Natural killer cell (primary cell): Measurements from ENCODE around the gene B3GNT7. TPM values are rescaled to one million over a fixed set of nuclear protein-coding genes. Genes with fewer than 3 reads are reported as not detected.
A peak's percentile ranks its signal among the peaks of the same experiment; 100 is the strongest.

ENCODE experiments used
- ATAC-seq, 3 donors: fragments of 150-1000 bp in 2 of 3; fragments of 200-7000 bp in 1 of 3; cut with Tn5 transposase; 1 replicate in 1 of 3; 2 replicates in 2 of 3; pipeline ENCODE4 v1.10.0; 2021; ENCODE audit warnings: mild to moderate bottlenecking in 2 of 3, moderate library complexity in 2 of 3
- DNase-seq, 2 donors: peaks; one replicate each; pipeline versions ENCODE4 v3.0.0 to v3.0.0-alpha.2; 2013 to 2021; ENCODE audit warnings: mixed read lengths in 1 of 2
- H3K27ac ChIP-seq: one replicate; pipeline ENCODE4 v1.5.1; 2013; ENCODE audit warnings: mild to moderate bottlenecking, low read length
- H3K27me3 ChIP-seq: one replicate; pipeline ENCODE4 v1.6.1; 2013; ENCODE audit warnings: low read length; ENCODE audit not compliant: control insufficient read depth, insufficient read depth
- H3K36me3 ChIP-seq: one replicate; pipeline ENCODE4 v1.6.1; 2013; ENCODE audit warnings: low read length; ENCODE audit not compliant: control insufficient read depth, insufficient read depth
- H3K4me1 ChIP-seq: one replicate; pipeline ENCODE4 v1.6.1; 2013; ENCODE audit warnings: low read length; ENCODE audit not compliant: control insufficient read depth, insufficient read depth
- H3K4me3 ChIP-seq: one replicate; pipeline ENCODE4 v1.5.1; 2013; ENCODE audit warnings: low read length
- H3K9me3 ChIP-seq: one replicate; pipeline ENCODE4 v1.6.1; 2013; ENCODE audit warnings: low read length; ENCODE audit not compliant: control insufficient read depth, insufficient read depth
- H3K27ac Mint-ChIP-seq, 2 donors: one replicate each; pipeline ENCODE4 v1.8.0; 2022; ENCODE audit warnings: mild to moderate bottlenecking in 2 of 2, mixed read lengths in 2 of 2, moderate library complexity in 1 of 2
- H3K27me3 Mint-ChIP-seq, 2 donors: one replicate each; pipeline ENCODE4 v1.8.0; 2022; ENCODE audit warnings: low read depth in 2 of 2, mixed read lengths in 2 of 2
- H3K36me3 Mint-ChIP-seq: one replicate; pipeline ENCODE4 v1.8.0; 2022; ENCODE audit warnings: mixed read lengths
- H3K4me1 Mint-ChIP-seq, 2 donors: one replicate each; pipeline ENCODE4 v1.8.0; 2022; ENCODE audit warnings: mixed read lengths in 2 of 2
- H3K4me3 Mint-ChIP-seq: one replicate; pipeline ENCODE4 v1.8.0; 2022; ENCODE audit warnings: mild to moderate bottlenecking, moderate library complexity, mixed read lengths
- H3K9me3 Mint-ChIP-seq, 2 donors: one replicate each; pipeline ENCODE4 v1.8.0; 2022; ENCODE audit warnings: mixed read lengths in 2 of 2
- WGBS: methylation state at CpG from one replicate; pipeline ENCODE4 v1.1.7; 2013; ENCODE audit warnings: missing lambda C conversion rate; ENCODE audit not compliant: insufficient coverage; 5-methylcytosine and 5-hydroxymethylcytosine counted together
- intact Hi-C: fragments of 100-400 bp; cut with micrococcal nuclease; formaldehyde crosslinking; loops from one replicate; pipeline ENCODE4 v1.14.2; 2022
- total RNA-seq, 4 donors: library from RNA; stranded (reverse); fragments of 120-200 nt in 1 of 4; gene quantifications; one replicate each; pipeline versions ENCODE4 v1.2.3 to v1.2.4, GENCODE V29; 2013 to 2022
- TF ChIP-seq, protein P1 (sequence below): fragments of 200-600 bp; IDR thresholded peaks from one replicate; pipeline ENCODE4 v1.8.0; 2022; ENCODE audit warnings: antibody characterized with exemption

B3GNT7 gene
- total RNA-seq, 3 donors from 2014 or later (not counting 1 experiment from before 2014, with no cell fraction given) = 87.5 to 151 (median 113) TPM

DNA sequence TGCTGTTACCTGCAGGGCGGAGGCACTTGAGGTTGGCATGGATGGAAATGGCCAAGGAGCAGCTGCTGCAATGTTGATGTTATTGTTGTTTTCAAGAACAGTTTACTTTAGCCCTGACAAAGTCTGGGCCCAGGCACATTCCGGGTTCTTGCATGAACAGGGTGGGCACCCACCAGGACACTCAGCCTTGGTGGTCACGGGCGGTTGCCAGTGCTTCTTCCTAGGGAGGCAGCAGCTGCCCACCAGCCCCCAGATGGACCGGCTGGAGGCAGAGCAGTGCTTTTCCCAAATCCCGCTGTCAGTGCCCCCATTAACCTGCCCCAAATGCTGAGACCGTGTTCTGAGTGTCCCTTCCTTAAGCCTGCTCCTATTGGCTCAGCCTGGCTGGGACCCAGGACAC is 38.5 kb upstream of the B3GNT7 start:
- H3K27me3 ChIP-seq = no peaks in the 10 kb centered on the region
- TF ChIP-seq, protein P1, sequence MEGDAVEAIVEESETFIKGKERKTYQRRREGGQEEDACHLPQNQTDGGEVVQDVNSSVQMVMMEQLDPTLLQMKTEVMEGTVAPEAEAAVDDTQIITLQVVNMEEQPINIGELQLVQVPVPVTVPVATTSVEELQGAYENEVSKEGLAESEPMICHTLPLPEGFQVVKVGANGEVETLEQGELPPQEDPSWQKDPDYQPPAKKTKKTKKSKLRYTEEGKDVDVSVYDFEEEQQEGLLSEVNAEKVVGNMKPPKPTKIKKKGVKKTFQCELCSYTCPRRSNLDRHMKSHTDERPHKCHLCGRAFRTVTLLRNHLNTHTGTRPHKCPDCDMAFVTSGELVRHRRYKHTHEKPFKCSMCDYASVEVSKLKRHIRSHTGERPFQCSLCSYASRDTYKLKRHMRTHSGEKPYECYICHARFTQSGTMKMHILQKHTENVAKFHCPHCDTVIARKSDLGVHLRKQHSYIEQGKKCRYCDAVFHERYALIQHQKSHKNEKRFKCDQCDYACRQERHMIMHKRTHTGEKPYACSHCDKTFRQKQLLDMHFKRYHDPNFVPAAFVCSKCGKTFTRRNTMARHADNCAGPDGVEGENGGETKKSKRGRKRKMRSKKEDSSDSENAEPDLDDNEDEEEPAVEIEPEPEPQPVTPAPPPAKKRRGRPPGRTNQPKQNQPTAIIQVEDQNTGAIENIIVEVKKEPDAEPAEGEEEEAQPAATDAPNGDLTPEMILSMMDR = no peak
- no peaks in the 10 kb centered on the region for H3K36me3 Mint-ChIP-seq
- no peak overlapping the region for H3K4me3 ChIP-seq
- 93% methylated on average over 7 of the region's 7 CpGs for WGBS
- no peaks in the 10 kb centered on the region for H3K27me3 Mint-ChIP-seq
- no peak overlapping the region for H3K27ac ChIP-seq
- H3K9me3 ChIP-seq = no peaks in the 10 kb centered on the region
- intact Hi-C loops = no loop called here
- no peaks in the 10 kb centered on the region for H3K9me3 Mint-ChIP-seq
- H3K36me3 ChIP-seq = no peaks in the 10 kb centered on the region
- no peak overlapping the region for H3K4me3 Mint-ChIP-seq
- H3K4me1 ChIP-seq = peaks cover 8% of the 10 kb centered on the region
- no peak for DNase-seq
- no peak overlapping the region for H3K27ac Mint-ChIP-seq
- peaks cover 7 to 12% of the 10 kb centered on the region in 2 donors for H3K4me1 Mint-ChIP-seq
- no peak for ATAC-seq

DNA sequence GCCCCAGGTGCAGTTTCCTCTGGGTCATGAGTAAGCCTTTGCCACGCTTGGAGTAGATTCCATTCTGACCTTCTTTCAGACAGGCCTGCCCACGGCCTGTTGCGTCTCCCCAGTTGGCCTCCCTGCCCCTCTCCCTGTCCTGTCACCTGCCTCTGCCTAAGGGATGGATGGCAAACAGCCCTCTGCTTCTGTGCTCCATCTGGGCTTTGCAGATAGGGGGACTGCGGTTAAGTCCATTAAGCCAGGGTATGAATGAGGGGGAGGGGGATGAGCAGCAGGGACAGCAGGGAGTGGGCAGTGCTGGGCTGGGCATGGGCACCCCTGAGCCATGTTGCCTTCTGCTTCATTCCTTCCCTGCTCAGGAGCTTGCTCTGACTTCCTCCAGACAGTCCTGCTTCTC is 37.6 kb upstream of the B3GNT7 start:
- H3K4me3 Mint-ChIP-seq = no peak overlapping the region
- TF ChIP-seq, protein P1 = no peak
- peaks cover 16 to 21% of the 10 kb centered on the region in 2 donors for H3K4me1 Mint-ChIP-seq
- Histone ChIP-seq H3K4me3 (no peak overlapping the region), H3K36me3 (no peaks in the 10 kb centered on the region), H3K4me1 (peaks cover 17% of the 10 kb centered on the region), H3K27ac (no peak overlapping the region), H3K9me3 (no peaks in the 10 kb centered on the region), H3K27me3 (no peaks in the 10 kb centered on the region)
- H3K27me3 Mint-ChIP-seq = no peaks in the 10 kb centered on the region
- intact Hi-C loops = no loop called here
- H3K9me3 Mint-ChIP-seq = no peaks in the 10 kb centered on the region
- H3K36me3 Mint-ChIP-seq = no peaks in the 10 kb centered on the region
- no peak for ATAC-seq
- H3K27ac Mint-ChIP-seq = no peak overlapping the region
- WGBS = 86% methylated on average over 4 of the region's 4 CpGs
- DNase-seq = no peak

DNA sequence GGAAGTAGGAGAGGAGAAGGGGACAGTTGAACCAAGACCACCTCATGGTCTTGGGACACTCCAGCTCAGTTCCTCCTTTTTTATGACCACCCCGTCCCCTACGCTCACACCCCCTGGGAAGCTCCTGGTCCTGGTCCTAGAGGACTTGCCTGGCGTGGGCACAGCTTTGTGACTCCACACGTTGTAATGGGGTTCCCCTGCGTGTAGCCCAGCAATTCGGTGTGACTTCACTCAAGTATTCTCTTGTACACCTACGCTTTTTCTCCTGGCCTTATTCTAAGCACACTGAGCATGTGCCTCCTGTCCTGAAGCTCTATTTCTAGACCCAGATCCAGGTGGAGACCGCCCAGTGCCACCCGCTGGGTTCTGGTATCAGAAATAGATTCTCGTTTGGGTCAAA is 36.1 kb upstream of the B3GNT7 start:
- no peak overlapping the region for H3K27ac ChIP-seq
- peak overlapping the region; percentile 15 for H3K4me3 Mint-ChIP-seq

More for the DNA sequence above, 36.1 kb upstream of the B3GNT7 start:
- Mint-ChIP-seq H3K27ac (peak overlapping the region; percentile 24 to 95), H3K4me1 (peaks cover 20 to 26% of the 10 kb centered on the region in 2 donors), H3K27me3 (no peaks in the 10 kb centered on the region), H3K9me3 (no peaks in the 10 kb centered on the region), H3K36me3 (no peaks in the 10 kb centered on the region)
- Histone ChIP-seq H3K36me3 (no peaks in the 10 kb centered on the region), H3K27me3 (no peaks in the 10 kb centered on the region), H3K4me3 (no peak overlapping the region), H3K9me3 (no peaks in the 10 kb centered on the region), H3K4me1 (peaks cover 27% of the 10 kb centered on the region)
- ATAC-seq (no peak), DNase-seq (no peak)
- intact Hi-C loops = no loop called here
- 91% methylated on average over 10 of the region's 10 CpGs for WGBS
- TF ChIP-seq, protein P1 = no peak
